Measurements from ENCODE around the gene ADAMTS20.

DNA sequence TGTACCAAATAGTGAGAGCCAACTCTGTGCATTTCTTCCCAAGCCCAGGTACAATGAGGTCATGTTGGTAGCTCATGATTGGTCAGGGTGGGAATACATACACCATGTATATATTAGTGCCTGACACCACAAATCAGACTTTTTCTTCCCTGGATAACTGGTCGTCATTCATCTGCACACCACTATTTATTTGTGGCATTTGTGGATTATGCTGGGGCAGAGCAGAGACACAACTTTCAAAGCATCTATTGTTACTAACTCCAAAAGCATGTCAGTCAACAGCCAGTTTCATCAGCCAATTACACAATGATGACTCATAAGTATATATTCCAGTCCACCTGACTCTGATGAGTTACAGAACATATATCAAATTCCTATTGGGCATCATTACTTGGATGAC, 181.7 kb downstream of the ADAMTS20 start:
- TF ChIP-seq, protein P1, sequence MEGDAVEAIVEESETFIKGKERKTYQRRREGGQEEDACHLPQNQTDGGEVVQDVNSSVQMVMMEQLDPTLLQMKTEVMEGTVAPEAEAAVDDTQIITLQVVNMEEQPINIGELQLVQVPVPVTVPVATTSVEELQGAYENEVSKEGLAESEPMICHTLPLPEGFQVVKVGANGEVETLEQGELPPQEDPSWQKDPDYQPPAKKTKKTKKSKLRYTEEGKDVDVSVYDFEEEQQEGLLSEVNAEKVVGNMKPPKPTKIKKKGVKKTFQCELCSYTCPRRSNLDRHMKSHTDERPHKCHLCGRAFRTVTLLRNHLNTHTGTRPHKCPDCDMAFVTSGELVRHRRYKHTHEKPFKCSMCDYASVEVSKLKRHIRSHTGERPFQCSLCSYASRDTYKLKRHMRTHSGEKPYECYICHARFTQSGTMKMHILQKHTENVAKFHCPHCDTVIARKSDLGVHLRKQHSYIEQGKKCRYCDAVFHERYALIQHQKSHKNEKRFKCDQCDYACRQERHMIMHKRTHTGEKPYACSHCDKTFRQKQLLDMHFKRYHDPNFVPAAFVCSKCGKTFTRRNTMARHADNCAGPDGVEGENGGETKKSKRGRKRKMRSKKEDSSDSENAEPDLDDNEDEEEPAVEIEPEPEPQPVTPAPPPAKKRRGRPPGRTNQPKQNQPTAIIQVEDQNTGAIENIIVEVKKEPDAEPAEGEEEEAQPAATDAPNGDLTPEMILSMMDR (conservative IDR thresholded peaks at IDR 0.05 in 1 of 2, IDR thresholded peaks at IDR 0.05 in 1 of 2; ENCODE audit: extremely low read depth in 1 of 2, insufficient read depth in 1 of 2, low read depth in 1 of 2, low read length in 2 of 2): no peak
- TF ChIP-seq EZH2 (IDR thresholded peaks at IDR 0.05; ENCODE audit: borderline replicate concordance, low read length): no peak
